Measurements from ENCODE around the gene TAS2R31.

The TAS2R31 gene

GRCh38 chr12:11026118-11026517 is 5.1 kb downstream of the TAS2R31 start:
- no peak for DNase-seq (ENCODE audit: low spot score)
- TF ChIP-seq CTCF (IDR thresholded peaks at IDR 0.05; ENCODE audit: extremely low read depth, insufficient read depth, missing control alignments): no peak
- in situ Hi-C loops (cut with MboI; ENCODE audit: low pct_unique_long_range_greater_than_20kb, low sequenced_read_pairs, unreplicated experiment): no loop called here

GRCh38 chr12:11023387-11023786 is 7.8 kb downstream of the TAS2R31 start:
- TF ChIP-seq CTCF (IDR thresholded peaks at IDR 0.05; ENCODE audit: extremely low read depth, insufficient read depth, missing control alignments): no peak
- in situ Hi-C loops (cut with MboI; ENCODE audit: low pct_unique_long_range_greater_than_20kb, low sequenced_read_pairs, unreplicated experiment): no loop called here
- DNase-seq (ENCODE audit: low spot score): no peak

GRCh38 chr12:11022520-11022919 is 8.7 kb downstream of the TAS2R31 start, which contains the start of gene TAS2R19:
Gene TAS2R19, minus strand, starts transcription at chr12:11022620. Its CDS starts 49 bp downstream, at chr12:11022571.
- in situ Hi-C loops (cut with MboI; ENCODE audit: low pct_unique_long_range_greater_than_20kb, low sequenced_read_pairs, unreplicated experiment): no loop called here
- no peak for DNase-seq (ENCODE audit: low spot score)
- no peak for TF ChIP-seq CTCF (IDR thresholded peaks at IDR 0.05; ENCODE audit: extremely low read depth, insufficient read depth, missing control alignments)

GRCh38 chr12:11016937-11017336 is 14.3 kb downstream of the TAS2R31 start:
- in situ Hi-C loops (cut with MboI; ENCODE audit: low pct_unique_long_range_greater_than_20kb, low sequenced_read_pairs, unreplicated experiment): no loop called here
- no peak for DNase-seq (ENCODE audit: low spot score)
- no peak for TF ChIP-seq CTCF (IDR thresholded peaks at IDR 0.05; ENCODE audit: extremely low read depth, insufficient read depth, missing control alignments)

- in situ Hi-C loops (cut with MboI; ENCODE audit: low pct_unique_long_range_greater_than_20kb, low sequenced_read_pairs, unreplicated experiment): no loop called here
- TF ChIP-seq CTCF (IDR thresholded peaks at IDR 0.05; ENCODE audit: extremely low read depth, insufficient read depth, missing control alignments): no peak
- DNase-seq (ENCODE audit: low spot score): no peak
Observed at GRCh38 chr12:11015775-11016430, 15.3 kb downstream of the TAS2R31 start.

- DNase-seq (ENCODE audit: low spot score): no peak
- in situ Hi-C loops (cut with MboI; ENCODE audit: low pct_unique_long_range_greater_than_20kb, low sequenced_read_pairs, unreplicated experiment): no loop called here
- no peak for TF ChIP-seq CTCF (IDR thresholded peaks at IDR 0.05; ENCODE audit: extremely low read depth, insufficient read depth, missing control alignments)
Observed at GRCh38 chr12:11014234-11014633, 17.0 kb downstream of the TAS2R31 start.
